Lower leg skin (tissue), 3 donors: ENCODE results near the gene RFTN2.

ENCODE experiments used
- POLR2A ChIP-seq, 2 donors: fragments of 450-650 bp; IDR thresholded peaks; one replicate each; pipeline ENCODE4 v1.6.1; 2016 to 2017; ENCODE audit warnings: antibody characterized with exemption in 2 of 2, mild to moderate bottlenecking in 1 of 2, moderate library complexity in 1 of 2
- TF ChIP-seq, protein P1 (sequence below), 3 donors: fragments of 450-650 bp; IDR thresholded peaks; one replicate each; pipeline ENCODE4 v1.5.1; 2016; ENCODE audit warnings: antibody characterized with exemption in 3 of 3, mild to moderate bottlenecking in 3 of 3, moderate library complexity in 2 of 3

DNA sequence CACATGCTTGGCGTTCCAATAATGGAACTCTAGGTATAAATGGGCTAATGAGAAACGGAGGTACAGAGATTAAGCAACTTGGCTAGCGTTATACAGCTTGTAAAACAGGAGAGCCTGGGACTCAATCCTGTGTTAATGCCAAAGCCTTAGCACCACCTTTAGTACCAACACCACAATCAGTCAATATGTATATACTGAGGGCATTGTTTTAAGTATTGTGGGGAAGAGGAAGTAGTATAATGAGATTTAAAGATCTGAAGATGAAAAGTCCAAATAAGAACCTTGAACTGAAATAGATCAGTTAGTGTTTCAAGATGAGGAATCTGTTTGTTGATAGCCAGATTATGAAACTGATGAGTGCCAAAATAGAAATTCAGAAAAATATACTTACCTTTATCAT is 37.9 kb upstream of the RFTN2 start:
- TF ChIP-seq, protein P1, sequence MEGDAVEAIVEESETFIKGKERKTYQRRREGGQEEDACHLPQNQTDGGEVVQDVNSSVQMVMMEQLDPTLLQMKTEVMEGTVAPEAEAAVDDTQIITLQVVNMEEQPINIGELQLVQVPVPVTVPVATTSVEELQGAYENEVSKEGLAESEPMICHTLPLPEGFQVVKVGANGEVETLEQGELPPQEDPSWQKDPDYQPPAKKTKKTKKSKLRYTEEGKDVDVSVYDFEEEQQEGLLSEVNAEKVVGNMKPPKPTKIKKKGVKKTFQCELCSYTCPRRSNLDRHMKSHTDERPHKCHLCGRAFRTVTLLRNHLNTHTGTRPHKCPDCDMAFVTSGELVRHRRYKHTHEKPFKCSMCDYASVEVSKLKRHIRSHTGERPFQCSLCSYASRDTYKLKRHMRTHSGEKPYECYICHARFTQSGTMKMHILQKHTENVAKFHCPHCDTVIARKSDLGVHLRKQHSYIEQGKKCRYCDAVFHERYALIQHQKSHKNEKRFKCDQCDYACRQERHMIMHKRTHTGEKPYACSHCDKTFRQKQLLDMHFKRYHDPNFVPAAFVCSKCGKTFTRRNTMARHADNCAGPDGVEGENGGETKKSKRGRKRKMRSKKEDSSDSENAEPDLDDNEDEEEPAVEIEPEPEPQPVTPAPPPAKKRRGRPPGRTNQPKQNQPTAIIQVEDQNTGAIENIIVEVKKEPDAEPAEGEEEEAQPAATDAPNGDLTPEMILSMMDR (IDR thresholded peaks at IDR 0.05) = no peak
- TF ChIP-seq POLR2A (IDR thresholded peaks at IDR 0.05) = no peak
